Choroid plexus epithelial cell (primary cell): Measurements from ENCODE around the gene TRAM2.

Source experiments
- DNase-seq: peaks from one replicate; pipeline ENCODE4 v3.0.0-alpha.2; 2010; ENCODE audit warnings: low read depth
- H3K4me3 ChIP-seq: 2 replicates; pipeline ENCODE4 v1.5.1; 2011; ENCODE audit warnings: low read depth, mild to moderate bottlenecking, control low read depth, low read length, moderate library complexity
- CTCF ChIP-seq: conservative IDR thresholded peaks from 2 replicates; pipeline ENCODE4 v1.5.1; 2011; ENCODE audit warnings: low read depth, mild to moderate bottlenecking, control low read depth, inconsistent platforms, low read length, moderate library complexity

The TRAM2 gene

DNA sequence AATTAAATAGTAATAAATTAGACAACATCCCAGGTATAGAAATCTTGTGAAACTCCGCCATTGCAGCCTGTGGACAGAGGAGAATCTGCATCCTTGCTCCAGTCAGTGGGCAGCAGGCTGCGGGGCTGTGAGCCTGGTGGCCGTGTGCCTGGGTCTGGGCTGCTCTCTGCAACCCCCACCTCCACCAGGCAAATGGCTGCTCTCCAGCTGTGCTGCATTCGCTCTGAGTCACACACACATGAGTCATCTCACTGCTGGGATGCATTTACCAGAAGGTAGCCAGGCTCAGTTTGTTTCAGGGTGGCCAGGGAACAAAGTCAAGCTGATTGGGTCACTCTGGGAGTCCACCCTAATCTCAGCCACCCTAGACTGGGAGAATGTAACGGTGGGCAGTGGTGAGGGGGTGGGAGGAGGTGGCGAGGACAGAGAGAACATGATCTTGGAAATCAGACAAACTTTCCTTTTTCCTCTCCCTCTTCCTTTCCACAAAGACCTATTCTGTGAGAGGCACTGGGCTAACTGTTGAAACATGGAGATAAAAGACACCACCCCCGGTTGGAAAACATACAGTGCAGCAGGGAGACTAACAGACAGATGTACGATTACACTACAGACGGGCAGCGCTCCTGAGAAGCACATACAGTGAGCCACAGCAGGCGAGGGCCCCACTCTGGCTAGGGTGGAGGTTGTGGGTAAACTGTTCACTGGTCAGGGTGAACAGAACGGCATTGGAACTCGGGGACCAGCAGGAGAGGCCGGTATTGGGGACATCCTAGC, 59.2 kb downstream of the TRAM2 start:
- TF ChIP-seq CTCF = peak; percentile 3
- H3K4me3 ChIP-seq = no peak overlapping the region
- DNase-seq = peak; percentile 98

- H3K4me3 ChIP-seq = no peak overlapping the region
- no peak for TF ChIP-seq CTCF
- no peak for DNase-seq
These were observed 59.9 kb downstream of the TRAM2 start for GRCh38 chr6:52516943-52517342.

- DNase-seq = no peak
- no peak overlapping the region for H3K4me3 ChIP-seq
- TF ChIP-seq CTCF = no peak
These were observed 60.6 kb downstream of the TRAM2 start for GRCh38 chr6:52516269-52516668.

DNA sequence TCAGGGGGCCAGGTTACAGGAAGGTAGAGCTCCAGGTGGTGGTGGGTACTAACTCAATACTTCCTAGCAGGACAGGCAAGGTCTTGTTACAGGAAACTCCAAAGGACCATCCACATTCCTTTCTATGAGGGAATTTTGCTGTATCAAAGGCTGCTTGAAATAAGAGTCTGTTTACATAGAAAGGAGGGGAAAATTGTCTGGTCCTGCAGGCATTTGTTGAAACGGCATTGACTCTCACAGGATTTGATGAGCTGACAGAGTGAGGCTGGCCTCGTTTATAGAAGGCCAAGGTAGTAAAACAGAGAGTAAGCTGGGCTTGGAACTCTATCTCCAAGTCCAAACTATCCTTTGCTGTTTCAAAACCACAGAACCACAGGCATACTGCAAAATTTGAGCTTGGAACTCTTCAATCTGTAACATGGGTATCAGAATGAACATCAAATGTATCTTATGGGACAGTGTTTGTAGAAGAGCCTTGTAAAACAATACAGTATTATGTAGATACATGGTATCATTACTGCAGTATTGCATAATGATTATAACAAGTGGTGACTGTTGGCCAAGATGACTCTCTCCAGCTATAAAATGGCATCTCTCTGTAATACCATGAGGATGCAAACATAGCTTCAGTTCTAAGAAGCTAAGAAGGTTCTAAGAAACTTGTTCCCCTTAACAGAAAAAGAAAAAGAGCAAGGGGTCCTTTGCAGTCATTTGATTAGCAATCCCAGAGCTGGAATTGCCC, 61.5 kb downstream of the TRAM2 start:
- H3K4me3 ChIP-seq = no peak overlapping the region
- no peak for TF ChIP-seq CTCF
- DNase-seq = peak; percentile 67

GRCh38 chr6:52514514-52514913, 62.3 kb downstream of the TRAM2 start:
- DNase-seq = peak; percentile 95

DNA sequence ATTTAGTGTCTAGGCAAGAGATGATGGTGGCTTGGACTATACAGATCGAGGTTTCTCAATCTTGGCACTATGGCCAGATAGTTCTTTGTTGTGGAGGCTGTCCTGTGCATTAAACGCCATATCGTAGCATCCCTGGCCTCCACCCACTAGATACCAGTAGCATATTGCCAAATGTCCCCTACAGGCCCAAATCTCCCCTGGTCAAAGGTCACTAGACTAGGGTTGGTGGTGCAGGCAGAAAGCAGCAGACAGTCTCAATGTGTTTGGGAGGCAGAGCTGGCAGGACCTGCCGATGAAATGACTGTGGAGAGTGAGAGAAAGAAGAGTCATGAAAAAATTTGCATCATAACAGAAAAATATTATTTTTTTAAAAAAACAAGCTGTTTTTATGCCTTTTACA, 63.0 kb downstream of the TRAM2 start:
- no peak overlapping the region for H3K4me3 ChIP-seq
- TF ChIP-seq CTCF = no peak

More at GRCh38 chr6:52514514-52514913, 62.3 kb downstream of the TRAM2 start:
- no peak overlapping the region for H3K4me3 ChIP-seq
- TF ChIP-seq CTCF = no peak

DNA sequence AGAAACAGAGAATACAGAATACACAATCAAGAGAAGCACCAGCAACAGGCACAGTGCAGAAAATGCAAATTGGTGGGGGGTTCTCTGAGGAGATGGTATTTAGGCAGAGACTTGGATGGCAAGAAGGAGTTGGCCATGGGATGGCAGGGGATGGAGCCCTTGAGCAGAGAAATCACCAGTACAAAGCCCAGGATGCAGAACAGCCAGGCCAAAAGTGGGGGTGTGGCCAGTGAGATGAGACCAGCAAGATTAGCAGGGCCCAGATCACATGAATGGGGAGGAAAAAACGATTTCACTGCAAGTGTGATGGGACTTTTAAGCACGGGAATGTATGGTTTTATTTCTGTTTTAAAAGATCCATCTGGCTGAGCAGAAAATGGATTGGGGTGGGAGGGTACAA, 63.4 kb downstream of the TRAM2 start:
- H3K4me3 ChIP-seq = no peak overlapping the region
- TF ChIP-seq CTCF = no peak
- DNase-seq = no peak

More for the DNA sequence above, 63.0 kb downstream of the TRAM2 start:
- no peak for DNase-seq
